ENCODE results near the gene CYP51A1. TPM values are rescaled to one million over a fixed set of nuclear protein-coding genes. Genes with fewer than 3 reads are reported as not detected.

CYP51A1 gene
- total and polyA plus RNA-seq, 2 of the 13 experiments (the other 11 are each of a cell fraction or from before 2014, with no cell fraction given), result 15.4 to 260 TPM

DNA sequence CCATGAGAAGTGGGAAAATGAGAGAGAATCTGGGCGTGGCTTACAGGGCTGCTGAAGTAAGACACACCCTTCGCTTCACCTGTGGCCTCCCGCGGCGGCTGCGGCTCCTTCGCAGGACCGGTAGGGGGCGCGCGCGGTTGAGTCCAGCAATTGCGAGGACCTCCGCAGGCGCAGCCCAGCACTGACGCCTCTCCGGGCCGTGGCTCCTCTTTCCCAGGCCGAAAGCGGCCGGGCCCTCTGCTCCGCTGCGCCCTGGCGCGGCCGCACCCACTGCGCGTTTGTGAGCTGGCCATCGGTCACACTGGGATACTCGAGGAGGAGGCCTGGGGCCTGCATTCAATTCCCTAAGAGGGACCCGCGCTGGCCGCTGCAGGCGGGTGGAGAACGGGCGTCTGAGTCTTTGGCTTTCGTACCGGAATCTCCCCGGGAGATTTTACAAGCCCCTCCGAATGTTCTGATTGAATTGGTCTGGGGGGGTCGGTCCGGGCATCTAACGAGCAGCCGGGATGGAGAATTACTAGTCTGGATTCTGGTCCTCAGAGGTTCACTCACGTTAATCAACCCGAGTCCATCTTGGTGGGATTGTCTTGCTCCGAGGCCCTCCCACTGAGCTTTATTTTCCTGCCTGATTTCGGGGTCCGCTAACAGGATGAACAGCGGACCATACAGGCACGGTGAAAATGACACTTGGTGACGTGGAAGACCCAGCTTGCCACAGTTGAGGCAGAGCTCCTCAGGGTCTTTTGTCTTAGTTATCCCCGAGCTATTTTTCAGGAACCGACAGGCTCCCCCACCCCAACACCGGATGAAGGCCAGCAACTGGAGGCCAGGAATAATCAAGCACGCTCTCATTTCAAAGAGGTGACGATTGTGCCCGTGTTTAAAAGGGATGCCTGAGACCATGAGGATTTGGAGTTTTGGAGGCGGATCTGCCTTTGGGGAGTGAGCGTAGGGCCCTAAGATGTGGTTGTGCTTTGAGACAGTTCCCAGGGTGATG, 44.9 kb upstream of the CYP51A1 start, which contains the start of gene LRRD1 (continued):
- TF ChIP-seq CEBPZ (IDR thresholded peaks at IDR 0.05; ENCODE audit: low read length) (no peak), ZNF781 (CRISPR knock-in tag; IDR thresholded peaks at IDR 0.05; ENCODE audit: borderline replicate concordance, not compliant biosample characterization) (no peak), SMAD1 (CRISPR knock-in tag; IDR thresholded peaks at IDR 0.05; ENCODE audit: borderline replicate concordance, low read depth) (0 out of 2 replicates have a peak, but pooled peaks have one; percentile 39), ZNF207 (IDR thresholded peaks at IDR 0.05; ENCODE audit: borderline replicate concordance) (no peak), ZBTB46 (CRISPR knock-in tag; IDR thresholded peaks at IDR 0.05; ENCODE audit: borderline replicate concordance) (no peak), FOXO1 (CRISPR knock-in tag; IDR thresholded peaks at IDR 0.05) (peak; percentile 63), SP5 (CRISPR knock-in tag; IDR thresholded peaks at IDR 0.05; ENCODE audit: borderline replicate concordance, low read depth) (no peak), SIX1 (CRISPR knock-in tag; IDR thresholded peaks at IDR 0.05; ENCODE audit: borderline replicate concordance) (no peak), HDAC6 (IDR thresholded peaks at IDR 0.05; ENCODE audit: low read depth, low read length) (no peak), SRF (IDR thresholded peaks at IDR 0.05; ENCODE audit: low read depth, low read length) (no peak), CBX5 (CRISPR knock-in tag; IDR thresholded peaks at IDR 0.05; ENCODE audit: borderline replicate concordance) (peak; percentile 80; the same call in 1 of the 2 replicates), NR2F6 (IDR thresholded peaks at IDR 0.05) (no peak), NR2F6 (CRISPR knock-in tag; IDR thresholded peaks at IDR 0.05) (peak; percentile 39; the same call in 1 of the 2 replicates), KDM4B (CRISPR knock-in tag; IDR thresholded peaks at IDR 0.05) (no peak)
- TF ChIP-seq, protein P1, sequence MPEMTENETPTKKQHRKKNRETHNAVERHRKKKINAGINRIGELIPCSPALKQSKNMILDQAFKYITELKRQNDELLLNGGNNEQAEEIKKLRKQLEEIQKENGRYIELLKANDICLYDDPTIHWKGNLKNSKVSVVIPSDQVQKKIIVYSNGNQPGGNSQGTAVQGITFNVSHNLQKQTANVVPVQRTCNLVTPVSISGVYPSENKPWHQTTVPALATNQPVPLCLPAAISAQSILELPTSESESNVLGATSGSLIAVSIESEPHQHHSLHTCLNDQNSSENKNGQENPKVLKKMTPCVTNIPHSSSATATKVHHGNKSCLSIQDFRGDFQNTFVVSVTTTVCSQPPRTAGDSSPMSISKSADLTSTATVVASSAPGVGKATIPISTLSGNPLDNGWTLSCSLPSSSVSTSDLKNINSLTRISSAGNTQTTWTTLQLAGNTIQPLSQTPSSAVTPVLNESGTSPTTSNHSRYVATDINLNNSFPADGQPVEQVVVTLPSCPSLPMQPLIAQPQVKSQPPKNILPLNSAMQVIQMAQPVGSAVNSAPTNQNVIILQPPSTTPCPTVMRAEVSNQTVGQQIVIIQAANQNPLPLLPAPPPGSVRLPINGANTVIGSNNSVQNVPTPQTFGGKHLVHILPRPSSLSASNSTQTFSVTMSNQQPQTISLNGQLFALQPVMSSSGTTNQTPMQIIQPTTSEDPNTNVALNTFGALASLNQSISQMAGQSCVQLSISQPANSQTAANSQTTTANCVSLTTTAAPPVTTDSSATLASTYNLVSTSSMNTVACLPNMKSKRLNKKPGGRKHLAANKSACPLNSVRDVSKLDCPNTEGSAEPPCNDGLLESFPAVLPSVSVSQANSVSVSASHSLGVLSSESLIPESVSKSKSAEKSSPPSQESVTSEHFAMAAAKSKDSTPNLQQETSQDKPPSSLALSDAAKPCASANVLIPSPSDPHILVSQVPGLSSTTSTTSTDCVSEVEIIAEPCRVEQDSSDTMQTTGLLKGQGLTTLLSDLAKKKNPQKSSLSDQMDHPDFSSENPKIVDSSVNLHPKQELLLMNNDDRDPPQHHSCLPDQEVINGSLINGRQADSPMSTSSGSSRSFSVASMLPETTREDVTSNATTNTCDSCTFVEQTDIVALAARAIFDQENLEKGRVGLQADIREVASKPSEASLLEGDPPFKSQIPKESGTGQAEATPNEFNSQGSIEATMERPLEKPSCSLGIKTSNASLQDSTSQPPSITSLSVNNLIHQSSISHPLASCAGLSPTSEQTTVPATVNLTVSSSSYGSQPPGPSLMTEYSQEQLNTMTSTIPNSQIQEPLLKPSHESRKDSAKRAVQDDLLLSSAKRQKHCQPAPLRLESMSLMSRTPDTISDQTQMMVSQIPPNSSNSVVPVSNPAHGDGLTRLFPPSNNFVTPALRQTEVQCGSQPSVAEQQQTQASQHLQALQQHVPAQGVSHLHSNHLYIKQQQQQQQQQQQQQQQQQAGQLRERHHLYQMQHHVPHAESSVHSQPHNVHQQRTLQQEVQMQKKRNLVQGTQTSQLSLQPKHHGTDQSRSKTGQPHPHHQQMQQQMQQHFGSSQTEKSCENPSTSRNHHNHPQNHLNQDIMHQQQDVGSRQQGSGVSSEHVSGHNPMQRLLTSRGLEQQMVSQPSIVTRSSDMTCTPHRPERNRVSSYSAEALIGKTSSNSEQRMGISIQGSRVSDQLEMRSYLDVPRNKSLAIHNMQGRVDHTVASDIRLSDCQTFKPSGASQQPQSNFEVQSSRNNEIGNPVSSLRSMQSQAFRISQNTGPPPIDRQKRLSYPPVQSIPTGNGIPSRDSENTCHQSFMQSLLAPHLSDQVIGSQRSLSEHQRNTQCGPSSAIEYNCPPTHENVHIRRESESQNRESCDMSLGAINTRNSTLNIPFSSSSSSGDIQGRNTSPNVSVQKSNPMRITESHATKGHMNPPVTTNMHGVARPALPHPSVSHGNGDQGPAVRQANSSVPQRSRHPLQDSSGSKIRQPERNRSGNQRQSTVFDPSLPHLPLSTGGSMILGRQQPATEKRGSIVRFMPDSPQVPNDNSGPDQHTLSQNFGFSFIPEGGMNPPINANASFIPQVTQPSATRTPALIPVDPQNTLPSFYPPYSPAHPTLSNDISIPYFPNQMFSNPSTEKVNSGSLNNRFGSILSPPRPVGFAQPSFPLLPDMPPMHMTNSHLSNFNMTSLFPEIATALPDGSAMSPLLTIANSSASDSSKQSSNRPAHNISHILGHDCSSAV (CRISPR knock-in tag; IDR thresholded peaks at IDR 0.05; ENCODE audit: borderline replicate concordance), result no peak

Data from HepG2 (cell line).